WTC11 (cell line): Measurements from ENCODE around the gene EPHB3. TPM values are rescaled to one million over a fixed set of nuclear protein-coding genes. Genes with fewer than 3 reads are reported as not detected.

ENCODE experiments used
- ATAC-seq: fragments of 200-7000 bp; cut with Tn5 transposase; 2 replicates; pipeline ENCODE4 v1.10.0; 2021; ENCODE audit warnings: mild to moderate bottlenecking, moderate library complexity
- CTCF ChIA-PET: fragments of 300-600 bp; sonication (Branson Sonifier 250); formaldehyde crosslinking; loops from one replicate; lab custom pipeline; 2021; ENCODE audit warnings: antibody characterized with exemption; lab: Charles Lee
- POLR2A ChIA-PET: fragments of 350-600 bp; sonication (Branson Sonifier 250); formaldehyde crosslinking; loops from one replicate; lab custom pipeline; 2021; ENCODE audit warnings: antibody characterized with exemption; lab: Charles Lee
- DNase-seq: peaks from one replicate; pipeline ENCODE4 v3.0.0; 2021; ENCODE audit warnings: low spot score
- H3K27ac Mint-ChIP-seq: 2 replicates; pipeline ENCODE4 v1.8.0; 2021; ENCODE audit warnings: mixed read lengths
- H3K27me3 Mint-ChIP-seq: 2 replicates; pipeline ENCODE4 v1.8.0; 2021; ENCODE audit warnings: low read depth, mild to moderate bottlenecking, moderate library complexity, mixed read lengths
- H3K36me3 Mint-ChIP-seq: 2 replicates; pipeline ENCODE4 v1.8.0; 2021; ENCODE audit warnings: mixed read lengths
- H3K4me1 Mint-ChIP-seq: 2 replicates; pipeline ENCODE4 v1.8.0; 2022; ENCODE audit warnings: mixed read lengths
- H3K4me3 Mint-ChIP-seq: 2 replicates; pipeline ENCODE4 v1.8.0; 2021; ENCODE audit warnings: mild to moderate bottlenecking, moderate library complexity, mixed read lengths
- H3K9me3 Mint-ChIP-seq: 2 replicates; pipeline ENCODE4 v1.8.0; 2021; ENCODE audit warnings: mixed read lengths
- ARID4B ChIP-seq: sonication (generic); formaldehyde crosslinking; IDR thresholded peaks from 2 replicates; pipeline ENCODE4 v1.8.0; 2023; ENCODE audit warnings: missing genetic modification reagents, mild to moderate bottlenecking, borderline replicate concordance
- CBFB ChIP-seq: sonication (generic); formaldehyde crosslinking; IDR thresholded peaks from 2 replicates; pipeline ENCODE4 v1.8.1; 2022; ENCODE audit warnings: mild to moderate bottlenecking, low read depth, missing genetic modification reagents
- ELF4 ChIP-seq: sonication (generic); formaldehyde crosslinking; IDR thresholded peaks from 2 replicates; pipeline ENCODE4 v1.8.1; 2022; ENCODE audit warnings: low read depth, mild to moderate bottlenecking, moderate library complexity, missing genetic modification reagents
- GABPB1 ChIP-seq: sonication (generic); formaldehyde crosslinking; IDR thresholded peaks from 2 replicates; pipeline ENCODE4 v1.8.1; 2023; ENCODE audit warnings: mild to moderate bottlenecking, missing genetic modification reagents
- HMGA2 ChIP-seq: fragments of 250-450 bp; sonication (Bioruptor Pico); IDR thresholded peaks from 2 replicates; pipeline ENCODE4 v1.4.0; 2021; ENCODE audit warnings: mild to moderate bottlenecking, moderate library complexity
- NFATC4 ChIP-seq: fragments of 250-450 bp; sonication (Bioruptor Pico); IDR thresholded peaks from 2 replicates; pipeline ENCODE4 v1.9.0; 2021; ENCODE audit warnings: mild to moderate bottlenecking
- NFE2L1 ChIP-seq: sonication (generic); formaldehyde crosslinking; IDR thresholded peaks from 2 replicates; pipeline ENCODE4 v1.8.1; 2023; ENCODE audit warnings: missing genetic modification reagents
- NFYB ChIP-seq: sonication (generic); formaldehyde crosslinking; conservative IDR thresholded peaks from 2 replicates; pipeline ENCODE4 v1.8.0; 2022; ENCODE audit warnings: low read depth, missing genetic modification reagents
- OVOL2 ChIP-seq: fragments of 250-450 bp; sonication (Bioruptor Pico); IDR thresholded peaks from 2 replicates; pipeline ENCODE4 v1.9.0; 2021; ENCODE audit warnings: mild to moderate bottlenecking, borderline replicate concordance
- PRDM15 ChIP-seq: sonication (generic); formaldehyde crosslinking; IDR thresholded peaks from 2 replicates; pipeline ENCODE4 v1.8.0; 2022; ENCODE audit warnings: missing genetic modification reagents
- TEAD4 ChIP-seq: sonication (generic); formaldehyde crosslinking; IDR thresholded peaks from 2 replicates; pipeline ENCODE4 v1.8.0; 2022; ENCODE audit warnings: mild to moderate bottlenecking, missing genetic modification reagents
- ZNF138 ChIP-seq: sonication (generic); formaldehyde crosslinking; conservative IDR thresholded peaks from 2 replicates; pipeline ENCODE4 v1.8.1; 2022; ENCODE audit warnings: mild to moderate bottlenecking, moderate library complexity, missing genetic modification reagents
- ZNF219 ChIP-seq: sonication (generic); formaldehyde crosslinking; IDR thresholded peaks from 2 replicates; pipeline ENCODE4 v1.8.0; 2023; ENCODE audit warnings: missing genetic modification reagents, mild to moderate bottlenecking, borderline replicate concordance
- ZNF263 ChIP-seq: sonication (generic); formaldehyde crosslinking; IDR thresholded peaks from 2 replicates; pipeline ENCODE4 v1.8.1; 2022; ENCODE audit warnings: low read depth, mild to moderate bottlenecking, moderate library complexity, missing genetic modification reagents
- ZNF416 ChIP-seq: fragments of 250-450 bp; sonication (Bioruptor Pico); IDR thresholded peaks from 2 replicates; pipeline ENCODE4 v1.9.0; 2021; ENCODE audit warnings: mild to moderate bottlenecking, inconsistent platforms
- ZNF423 ChIP-seq: fragments of 250-450 bp; sonication (Bioruptor Pico); IDR thresholded peaks from 2 replicates; pipeline ENCODE4 v2.1.2; 2022; ENCODE audit warnings: mild to moderate bottlenecking, moderate library complexity
- ZNF425 ChIP-seq: fragments of 250-450 bp; sonication (Bioruptor Pico); conservative IDR thresholded peaks from 2 replicates; pipeline ENCODE4 v1.9.0; 2021; ENCODE audit warnings: mild to moderate bottlenecking
- ZNF671 ChIP-seq: fragments of 250-450 bp; sonication (Bioruptor Pico); IDR thresholded peaks from 2 replicates; pipeline ENCODE4 v1.8.0; 2021; ENCODE audit warnings: mild to moderate bottlenecking
- total RNA-seq: library from RNA; stranded (reverse); gene quantifications from 3 replicates; pipeline ENCODE4 v1.2.3, GENCODE V29; 2021

EPHB3 gene
- total RNA-seq, 1 experiment from 2014 or later = 11.4 TPM

- POLR2A ChIA-PET = no interaction called here
- CTCF ChIA-PET = interaction anchor here (0.5 to 1.7 kb wide), 5 partner anchors 26 to 173 kb away, joined by 3 to 6 read pairs (median 4); no protein-coding TSS in a partner anchor
These were observed 69.4 kb downstream of the EPHB3 start for GRCh38 chr3:184630861-184631471.

GRCh38 chr3:184631472-184631861 lies 69.9 kb downstream of the EPHB3 start:
- no peak for DNase-seq
- Mint-ChIP-seq H3K27me3 (peaks cover 11% of the 10 kb centered on the region), H3K4me3 (no peak overlapping the region), H3K9me3 (no peaks in the 10 kb centered on the region), H3K4me1 (peaks cover 61% of the 10 kb centered on the region), H3K27ac (no peak overlapping the region), H3K36me3 (no peaks in the 10 kb centered on the region)
- CTCF ChIA-PET = interaction anchor here (1.4 kb wide), 1 partner anchor 71 kb away, joined by 3 read pairs; no protein-coding TSS in a partner anchor
- no peak for ATAC-seq
- POLR2A ChIA-PET = no interaction called here
- TF ChIP-seq CBFB = no peak
- TF ChIP-seq ZNF425 (CRISPR knock-in tag) = no peak
- TF ChIP-seq GABPB1 (CRISPR knock-in tag) = no peak
- TF ChIP-seq OVOL2 (CRISPR knock-in tag) = no peak
- no peak for TF ChIP-seq ZNF219 (CRISPR knock-in tag)
- no peak for TF ChIP-seq ELF4 (CRISPR knock-in tag)

More at GRCh38 chr3:184630861-184631471, 69.4 kb downstream of the EPHB3 start:
- Mint-ChIP-seq H3K27ac (no peak overlapping the region), H3K27me3 (peaks cover 11% of the 10 kb centered on the region), H3K4me3 (no peak overlapping the region), H3K9me3 (no peaks in the 10 kb centered on the region), H3K36me3 (no peaks in the 10 kb centered on the region), H3K4me1 (peaks cover 61% of the 10 kb centered on the region)
- DNase-seq = no peak
- TF ChIP-seq HMGA2 (no peak), ZNF423 (CRISPR knock-in tag) (no peak), NFE2L1 (no peak), ARID4B (CRISPR knock-in tag) (no peak), ZNF416 (no peak), PRDM15 (CRISPR knock-in tag) (no peak), NFYB (CRISPR knock-in tag) (no peak), ZNF671 (no peak), ZNF263 (CRISPR knock-in tag) (no peak), ZNF138 (no peak), NFATC4 (no peak), TEAD4 (CRISPR knock-in tag) (no peak)
- no peak for ATAC-seq
